ENCODE results near the gene CCDC148.

The CCDC148 gene

DNA sequence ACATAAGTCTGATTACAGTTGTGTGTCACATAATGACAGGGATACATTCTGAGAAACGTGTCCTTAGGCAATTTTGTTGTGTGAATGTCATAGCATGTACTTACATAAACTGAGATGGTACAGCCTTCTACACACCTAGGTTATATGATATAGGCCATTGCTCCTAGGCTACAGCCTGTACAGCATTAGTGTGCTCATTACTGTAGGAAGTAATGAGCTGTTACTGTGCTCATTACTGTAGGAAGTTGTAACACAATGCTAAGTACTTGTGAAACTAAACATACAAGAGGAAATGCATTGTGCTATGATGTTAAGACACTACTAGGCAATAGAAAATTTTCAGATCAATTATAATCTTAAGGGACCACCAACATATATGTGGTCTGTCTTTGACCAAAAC is 282.1 kb downstream of the CCDC148 start:
- DNase-seq (ENCODE audit: low read depth in 2 of 2), result no peak

DNA sequence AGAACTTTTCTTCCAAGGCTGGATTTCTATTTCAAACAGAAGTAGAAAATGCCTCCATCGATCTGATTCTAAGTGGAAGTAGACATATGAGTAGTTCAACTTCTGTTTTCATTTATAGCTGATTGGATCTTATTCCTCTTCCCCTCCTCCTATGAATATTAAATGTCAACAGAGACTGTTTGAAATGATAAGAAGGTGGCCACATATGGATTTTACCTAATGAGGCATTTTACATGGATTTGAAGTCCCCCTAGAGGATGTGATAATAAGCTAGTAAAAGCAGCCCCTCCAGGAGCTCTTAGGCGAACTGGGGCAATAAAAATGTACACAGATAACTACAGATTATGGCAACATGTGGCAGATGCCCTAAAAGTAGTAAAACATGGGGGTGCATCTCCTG is 283.8 kb downstream of the CCDC148 start:
- DNase-seq (ENCODE audit: low read depth in 2 of 2), result no peak

DNA sequence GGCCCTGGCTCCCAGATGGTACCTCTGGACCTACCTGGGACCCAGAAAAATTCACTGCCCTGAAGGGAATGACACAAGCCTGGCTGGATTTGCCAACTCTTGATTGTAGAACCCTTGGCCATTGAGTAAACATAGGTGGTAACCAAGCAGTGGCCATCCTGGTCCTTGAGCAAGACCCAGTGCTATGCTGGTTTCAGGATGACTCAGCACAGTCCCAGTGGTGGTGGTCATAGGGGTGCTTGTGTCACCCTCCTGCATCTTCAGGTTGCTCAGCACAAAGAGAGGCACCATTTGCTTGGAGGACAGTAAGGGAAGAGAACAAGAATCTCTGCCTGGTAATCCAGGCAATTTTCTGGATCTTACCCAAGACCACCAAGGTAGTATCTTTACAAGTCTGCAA is 302.0 kb downstream of the CCDC148 start:
- DNase-seq (ENCODE audit: low read depth in 2 of 2), result no peak

DNA sequence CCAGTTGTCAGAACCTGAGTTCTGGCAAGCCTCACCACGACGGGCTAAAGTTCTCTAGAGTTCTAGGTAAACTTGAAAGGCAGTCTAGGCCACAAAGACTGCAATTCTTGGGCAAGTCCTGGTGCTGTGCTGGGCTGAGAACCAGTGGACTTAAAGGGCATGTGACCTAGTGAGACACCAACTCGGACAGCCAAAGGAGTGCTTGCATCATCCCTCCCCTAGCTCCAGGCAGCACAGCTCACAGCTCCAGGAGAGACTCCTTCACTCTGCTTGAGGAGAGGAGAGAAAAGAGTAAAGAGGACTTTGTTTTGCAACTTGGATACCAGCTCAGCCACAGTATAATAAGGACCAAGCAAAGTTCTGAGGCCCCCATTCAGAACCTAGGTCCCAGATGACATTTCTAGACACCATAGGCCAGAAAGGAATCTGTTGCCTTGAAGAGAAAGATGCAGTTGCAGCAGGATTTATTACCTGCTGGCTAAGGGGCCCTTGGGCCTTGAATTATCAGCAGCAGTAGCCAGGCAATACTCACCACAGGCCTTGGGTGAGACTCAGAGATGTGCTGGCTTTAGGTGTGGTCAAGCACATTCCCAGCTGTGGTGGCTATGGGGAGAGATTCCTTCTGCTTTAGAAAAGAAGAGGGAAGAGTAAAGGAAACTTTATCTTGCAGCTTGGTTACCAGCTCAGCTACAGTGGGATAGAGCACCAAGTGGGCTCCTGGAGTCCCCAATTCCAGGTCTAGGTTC is 303.1 kb downstream of the CCDC148 start:
- no peak for DNase-seq (ENCODE audit: low read depth in 2 of 2)

DNA sequence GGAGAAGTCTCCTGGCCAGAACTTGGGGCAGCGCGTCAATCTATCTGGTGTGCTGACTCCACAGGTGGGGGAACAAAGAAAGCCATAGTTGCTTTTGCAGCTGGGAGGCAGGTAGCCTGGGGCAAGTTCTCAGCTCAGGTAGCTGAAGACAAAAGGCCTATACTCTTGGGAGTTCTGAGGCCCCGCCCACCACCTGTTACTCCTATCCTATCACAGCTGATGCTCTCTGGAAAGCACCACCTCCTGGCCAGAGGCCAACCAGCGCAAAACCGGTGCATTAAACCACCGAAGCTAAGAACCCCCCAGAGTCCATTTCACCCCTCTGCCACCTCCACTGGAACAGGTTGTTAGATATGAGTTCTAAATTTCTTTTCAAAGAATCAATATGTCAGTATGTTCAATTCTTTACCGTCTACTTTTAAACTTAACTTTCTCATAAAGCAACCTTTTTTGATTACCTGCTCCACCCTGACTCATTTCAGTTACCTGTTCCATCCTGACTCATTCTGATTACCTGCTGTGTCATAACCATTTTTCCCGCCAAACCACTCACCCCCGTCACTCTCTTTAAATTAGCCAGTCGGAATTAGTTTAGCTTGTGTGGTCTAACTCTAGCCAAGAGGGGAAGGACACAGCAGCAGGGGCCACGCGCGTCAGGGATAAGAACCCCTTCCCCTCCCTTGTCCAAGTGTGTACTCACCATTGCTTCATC is 311.5 kb downstream of the CCDC148 start:
- DNase-seq (ENCODE audit: low read depth in 2 of 2), result no peak

DNA sequence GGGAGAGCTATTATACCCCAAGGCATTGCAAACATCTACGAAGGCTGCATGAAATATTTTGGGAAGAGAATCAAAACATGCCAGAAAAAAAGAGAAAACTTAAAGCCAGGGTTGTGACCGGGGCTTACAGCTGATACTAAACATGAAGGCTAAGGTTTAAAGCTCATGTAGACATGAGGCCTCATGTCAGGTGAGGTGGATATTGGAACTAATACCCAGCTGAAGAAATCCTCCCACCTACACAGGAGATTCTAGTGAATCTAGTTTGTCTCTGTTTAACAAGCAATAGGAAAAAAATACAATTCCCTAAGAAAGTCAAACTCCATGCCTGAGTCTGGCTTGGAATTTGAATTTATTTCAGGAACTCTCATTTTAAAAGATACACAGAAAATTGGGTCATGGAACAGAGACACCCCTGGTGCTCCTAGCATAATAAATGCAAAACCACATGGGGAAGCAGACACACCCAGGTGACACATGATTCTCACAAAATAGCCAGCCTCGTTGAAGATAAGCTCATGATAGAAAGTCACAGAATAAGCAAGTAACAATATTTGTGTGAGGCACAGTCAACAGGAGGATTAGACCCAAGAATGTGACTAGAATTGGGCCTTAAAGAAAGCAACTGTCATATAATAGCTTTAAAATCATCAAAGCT is 312.7 kb downstream of the CCDC148 start:
- DNase-seq (ENCODE audit: low read depth in 2 of 2), result no peak

DNA sequence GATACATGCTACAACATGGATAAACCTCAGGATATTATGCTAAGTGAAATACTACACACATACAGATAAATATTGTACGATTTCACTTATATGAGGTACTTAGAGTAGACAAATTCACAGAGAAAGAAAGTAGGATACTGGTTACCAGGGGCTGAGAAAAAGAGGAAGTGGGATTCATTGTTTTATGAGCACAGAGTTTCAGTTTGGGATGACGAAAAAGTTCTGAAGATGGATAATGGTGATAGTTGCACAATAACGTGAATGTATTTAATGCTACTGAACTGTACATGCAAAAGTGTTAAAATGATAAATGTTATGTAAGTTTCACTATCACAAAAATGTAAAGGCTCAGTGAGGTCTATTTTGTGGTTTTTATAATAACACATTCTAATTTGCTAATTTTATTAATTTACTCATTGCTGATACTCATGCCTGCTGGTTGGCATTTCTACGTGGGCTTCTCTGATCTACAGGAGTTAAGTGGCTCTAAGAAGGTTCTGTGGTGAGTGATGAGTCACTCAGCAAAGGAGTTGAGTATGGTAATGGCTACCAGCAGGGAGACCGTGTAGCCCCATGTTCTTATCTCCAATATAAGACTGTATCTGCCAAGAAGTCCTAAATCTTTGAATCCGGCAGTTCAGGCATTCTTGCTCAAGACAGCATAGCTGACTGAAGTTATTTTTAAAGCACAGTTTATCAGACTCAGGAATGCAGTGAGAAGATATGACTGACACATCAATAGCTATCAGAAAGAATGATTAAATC is 313.8 kb downstream of the CCDC148 start:
- no peak for DNase-seq (ENCODE audit: low read depth in 2 of 2)

DNA sequence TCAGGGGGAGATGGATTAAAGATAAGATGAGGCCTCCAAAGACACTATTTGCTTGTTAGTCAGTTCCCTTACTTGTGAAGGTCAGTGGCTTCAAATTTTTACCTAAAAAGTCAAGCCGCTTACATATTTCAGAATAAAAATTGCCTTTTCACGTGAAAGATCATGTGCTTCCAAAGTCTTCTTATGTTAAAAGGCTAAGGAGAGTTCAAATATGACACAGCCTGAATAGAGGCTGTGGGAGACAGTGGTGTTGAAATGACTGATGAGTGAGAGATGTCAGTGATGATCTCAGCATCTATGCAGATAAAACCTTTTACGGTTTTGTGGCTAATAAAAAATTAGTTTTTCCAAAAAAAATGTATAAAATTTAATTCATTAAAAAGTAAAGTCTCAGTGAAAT is 314.4 kb downstream of the CCDC148 start:
- DNase-seq (ENCODE audit: low read depth in 2 of 2), result no peak

DNA sequence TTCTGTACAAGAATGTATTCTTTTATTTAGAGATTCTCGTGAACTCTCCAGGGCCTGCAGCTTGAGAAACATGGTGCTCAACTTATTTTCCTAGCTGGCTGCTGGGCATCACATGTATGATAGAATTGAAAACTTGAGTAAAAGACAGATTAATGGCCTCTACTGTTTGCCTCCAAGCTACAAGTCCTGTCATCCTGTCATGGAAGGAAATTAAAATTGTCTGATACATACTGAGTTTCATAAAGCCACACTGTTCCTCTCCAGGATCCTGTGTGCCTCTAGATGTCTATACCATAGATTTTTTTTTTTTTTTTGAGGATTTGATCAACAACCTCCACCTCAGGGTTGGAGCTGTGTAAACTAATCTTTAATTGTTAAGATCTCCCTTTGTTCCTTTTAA is 316.4 kb downstream of the CCDC148 start:
- DNase-seq (ENCODE audit: low read depth in 2 of 2), result no peak

DNA sequence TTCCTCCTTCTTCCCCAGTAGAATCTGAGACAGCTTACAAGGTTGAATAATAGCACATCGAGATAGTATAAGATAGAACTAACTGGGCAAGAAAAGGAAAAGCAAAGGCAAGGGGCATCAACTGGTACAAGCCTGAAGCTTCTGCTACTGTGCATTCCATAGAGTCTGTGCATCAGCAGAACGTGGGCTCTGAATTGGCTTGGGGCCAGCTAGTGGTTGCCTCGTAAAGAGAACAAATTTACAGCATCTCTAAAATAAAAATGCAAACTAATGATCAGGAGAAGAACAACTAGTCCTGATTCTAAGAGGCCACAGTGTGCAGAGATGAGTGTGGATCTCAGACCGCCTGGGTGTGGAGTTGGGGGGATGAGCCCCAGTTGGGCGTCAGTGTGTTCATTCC is 318.3 kb downstream of the CCDC148 start:
- DNase-seq (ENCODE audit: low read depth in 2 of 2), result no peak

DNA sequence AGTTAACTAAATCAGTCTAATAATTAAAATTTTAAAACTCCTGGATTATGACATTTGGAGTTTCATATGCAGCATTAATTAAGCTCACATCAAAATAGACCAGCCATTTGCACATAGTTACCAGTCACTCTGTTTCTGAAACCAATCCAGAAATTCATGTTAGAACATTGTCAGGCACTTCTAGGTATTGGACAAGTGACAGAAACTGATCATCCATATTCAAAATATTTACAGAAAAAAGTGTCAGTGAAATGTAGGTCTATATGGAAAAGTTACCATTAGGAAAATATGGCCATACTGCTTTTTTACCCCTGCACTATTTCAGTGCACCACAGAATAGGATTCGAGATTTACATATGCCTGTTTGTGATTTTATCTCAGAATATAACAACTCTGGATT is 321.5 kb downstream of the CCDC148 start:
- DNase-seq (ENCODE audit: low read depth in 2 of 2), result no peak

DNA sequence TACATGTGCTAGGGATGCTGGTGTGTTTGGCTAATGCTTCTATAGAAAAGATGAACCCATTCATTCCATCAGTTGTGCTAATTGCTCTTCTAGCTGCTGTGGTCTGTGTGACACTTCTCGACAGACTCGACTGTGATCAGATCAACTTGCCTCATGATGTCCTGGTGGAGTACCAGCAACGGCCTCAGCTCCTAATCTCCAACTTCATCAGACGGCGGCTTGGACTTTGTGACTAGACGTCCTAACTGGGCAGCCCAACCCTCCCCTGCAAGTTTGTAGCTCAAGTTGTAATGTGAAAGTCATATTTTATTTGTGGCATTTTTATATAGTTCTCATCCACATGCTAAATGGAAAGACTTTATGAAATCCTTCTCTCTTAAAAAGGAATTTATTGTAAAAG is 321.9 kb downstream of the CCDC148 start:
- no peak for DNase-seq (ENCODE audit: low read depth in 2 of 2)

DNA sequence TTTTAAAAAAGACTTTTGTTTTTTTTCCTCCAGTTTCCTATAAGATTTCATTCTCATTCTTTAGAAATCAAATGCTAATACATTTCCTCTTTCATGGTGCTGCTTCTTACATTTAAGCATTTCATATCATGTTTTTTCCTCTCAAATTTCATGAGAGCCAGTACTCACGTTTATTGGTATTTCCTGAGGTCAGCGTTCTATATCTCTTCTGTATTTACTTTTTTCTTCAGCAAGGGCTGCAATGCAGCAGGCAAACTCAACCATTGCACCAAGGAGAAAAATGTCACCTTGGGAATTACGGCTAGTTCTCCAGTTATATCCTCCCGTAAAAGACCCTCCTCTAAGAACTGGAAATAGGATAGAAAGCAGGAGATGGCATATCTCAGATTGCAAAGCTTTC is 322.5 kb downstream of the CCDC148 start:
- no peak for DNase-seq (ENCODE audit: low read depth in 2 of 2)

DNA sequence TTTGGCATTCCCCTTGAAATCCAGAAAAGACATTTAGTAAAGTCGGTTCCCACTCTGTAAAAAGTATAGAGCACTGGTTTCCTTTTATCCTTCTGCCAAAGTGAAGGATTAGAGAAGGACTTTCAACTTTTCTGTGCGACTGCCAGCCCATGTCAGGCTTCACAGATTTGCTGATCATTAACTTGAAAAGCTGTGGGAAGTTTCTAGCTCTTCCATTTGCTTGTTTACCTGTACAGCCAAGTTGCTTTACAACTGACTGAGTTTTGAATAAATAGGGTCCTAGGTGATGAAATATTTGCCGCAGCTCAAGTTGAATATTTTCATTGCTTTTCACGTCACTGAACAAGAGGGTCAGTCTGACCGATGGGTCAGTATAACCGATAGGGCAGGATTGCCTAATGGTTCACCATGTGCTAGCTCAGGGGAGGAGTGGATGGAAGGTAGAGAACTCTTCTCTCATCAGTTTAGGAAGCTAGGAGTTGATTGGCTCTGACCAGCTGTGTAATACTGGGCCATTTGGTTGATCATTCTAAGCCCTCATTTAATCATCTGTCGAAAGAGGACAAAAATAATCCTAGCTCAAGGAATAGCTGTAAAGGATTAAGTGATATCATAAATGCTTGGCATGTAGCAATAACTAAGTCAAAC is 324.5 kb downstream of the CCDC148 start:
- no peak for DNase-seq (ENCODE audit: low read depth in 2 of 2)

DNA sequence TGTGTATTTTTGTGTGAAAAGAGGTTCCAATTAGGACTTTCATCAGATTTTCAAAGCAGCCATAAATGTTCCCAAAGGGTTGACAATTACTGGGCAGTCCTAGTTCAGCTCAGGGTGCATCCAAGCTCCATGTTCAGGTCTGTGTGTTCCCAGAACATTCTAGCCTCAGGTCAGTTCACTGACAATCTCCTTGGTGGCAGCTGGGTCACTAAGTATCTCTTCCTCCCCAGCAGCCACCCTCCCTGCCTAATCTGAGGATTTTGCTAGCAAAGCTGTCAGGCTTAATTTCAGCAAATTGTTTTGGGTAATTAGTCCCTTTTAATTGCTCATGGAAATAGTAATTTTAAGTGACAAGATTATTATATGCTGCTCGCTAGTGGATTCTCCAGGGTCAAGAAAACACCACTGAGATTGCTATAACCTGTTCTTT is 325.1 kb downstream of the CCDC148 start:
- no peak for DNase-seq (ENCODE audit: low read depth in 2 of 2)

DNA sequence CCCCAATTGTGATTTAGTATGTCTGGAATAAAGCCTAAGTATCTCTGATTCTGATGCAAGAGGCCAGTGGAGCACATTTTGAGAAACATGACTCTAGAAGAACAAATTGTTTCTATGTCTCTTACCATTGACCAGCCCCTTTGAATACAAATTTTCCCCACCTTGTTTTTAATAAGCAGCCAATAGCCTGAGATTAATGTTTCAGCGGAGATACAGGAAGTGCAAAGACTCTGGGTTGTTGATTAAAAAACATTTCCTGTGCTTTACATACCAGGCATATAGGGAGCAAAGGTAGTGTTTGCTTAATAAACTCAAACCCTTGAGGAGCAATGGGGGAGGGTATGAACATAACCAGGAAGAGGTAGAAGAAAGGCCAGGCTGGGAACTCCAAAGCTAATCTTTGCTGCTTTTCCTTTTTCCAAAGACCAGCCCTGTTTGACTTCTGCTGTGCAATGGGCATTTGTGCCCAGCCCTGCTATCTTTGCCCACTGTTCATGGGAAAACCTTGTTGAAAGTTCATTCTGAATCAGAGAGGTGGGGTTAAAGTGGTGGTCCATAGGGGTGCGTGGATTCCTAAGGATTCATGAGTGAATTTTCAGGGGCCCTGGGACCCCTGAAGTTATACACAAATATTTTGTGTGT is 325.6 kb downstream of the CCDC148 start:
- DNase-seq (ENCODE audit: low read depth in 2 of 2), result no peak

DNA sequence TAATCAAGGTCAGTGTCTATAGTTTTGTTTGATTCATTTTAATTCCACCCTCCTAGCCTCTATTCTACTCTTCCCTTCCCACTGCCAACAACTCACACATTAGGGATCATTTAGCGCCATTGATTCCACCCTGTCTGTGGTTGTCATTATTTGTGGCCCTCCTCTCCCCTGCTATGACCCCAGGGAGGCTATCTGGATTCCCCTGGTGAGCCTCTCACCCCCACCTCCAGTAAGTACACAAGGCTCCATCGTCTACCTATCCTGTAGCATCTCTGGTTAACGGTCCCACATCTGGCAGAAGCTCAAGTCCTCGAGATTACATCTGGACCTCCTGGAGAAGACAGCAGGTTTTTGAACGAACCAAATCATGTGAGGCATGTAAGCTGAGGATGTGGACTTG is 327.5 kb downstream of the CCDC148 start:
- no peak for DNase-seq (ENCODE audit: low read depth in 2 of 2)

DNA sequence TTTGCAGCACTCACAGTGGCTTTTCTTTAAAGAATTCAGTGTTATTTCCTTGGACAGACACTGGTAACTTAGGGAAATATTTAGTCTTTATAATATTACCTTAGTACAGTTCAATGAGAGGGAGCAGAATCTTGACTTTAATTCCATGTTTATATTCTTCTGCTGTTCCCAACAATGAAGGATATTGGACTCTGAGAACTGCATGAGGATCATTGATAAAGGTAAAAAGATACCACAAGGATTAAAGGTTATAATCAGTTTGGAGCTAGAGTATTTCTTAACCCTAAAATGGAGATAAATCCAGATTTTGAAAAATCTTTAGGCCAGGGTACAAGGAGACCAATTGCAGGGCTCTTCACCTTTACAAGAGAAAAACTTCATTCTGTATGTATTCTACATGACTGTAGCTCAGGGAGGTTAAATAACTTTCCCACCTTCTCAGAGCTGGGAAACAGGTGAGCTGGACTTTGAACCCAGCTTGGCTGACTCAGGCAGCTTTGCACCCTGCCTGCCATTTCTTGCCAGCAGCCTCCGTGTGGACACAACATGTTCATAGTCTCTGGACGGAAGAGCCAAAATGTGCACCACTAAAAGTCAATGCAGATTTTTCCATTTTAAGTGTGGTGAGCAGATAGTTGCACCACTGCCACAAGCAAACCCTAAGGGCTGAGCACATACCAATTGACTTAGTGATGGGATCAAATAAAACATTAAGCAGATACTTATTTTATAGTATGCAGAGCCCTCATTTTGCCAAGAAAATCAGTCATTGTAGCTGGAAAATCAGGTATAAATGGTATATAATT is 328.2 kb downstream of the CCDC148 start:
- DNase-seq (ENCODE audit: low read depth in 2 of 2), result no peak

DNA sequence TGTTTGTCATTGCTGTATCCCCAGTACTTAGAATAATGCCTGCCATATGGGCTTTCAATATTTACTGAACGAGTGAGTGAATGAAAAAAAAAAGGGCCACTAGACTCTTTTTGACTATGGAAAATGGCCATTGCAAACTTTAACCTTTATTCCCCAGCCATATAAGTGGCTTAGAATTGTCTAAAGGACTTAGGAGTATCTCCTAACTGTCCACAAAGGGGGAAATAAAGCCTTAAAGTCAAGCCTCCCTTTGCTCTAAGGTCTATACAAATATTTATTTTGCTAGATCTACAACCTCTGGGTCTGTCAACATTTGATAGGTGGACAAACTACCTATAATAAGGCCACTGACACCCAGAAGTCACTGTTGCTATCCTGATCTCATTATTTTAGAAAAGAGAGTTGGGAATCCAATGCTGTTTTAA is 329.2 kb downstream of the CCDC148 start:
- no peak for DNase-seq (ENCODE audit: low read depth in 2 of 2)

DNA sequence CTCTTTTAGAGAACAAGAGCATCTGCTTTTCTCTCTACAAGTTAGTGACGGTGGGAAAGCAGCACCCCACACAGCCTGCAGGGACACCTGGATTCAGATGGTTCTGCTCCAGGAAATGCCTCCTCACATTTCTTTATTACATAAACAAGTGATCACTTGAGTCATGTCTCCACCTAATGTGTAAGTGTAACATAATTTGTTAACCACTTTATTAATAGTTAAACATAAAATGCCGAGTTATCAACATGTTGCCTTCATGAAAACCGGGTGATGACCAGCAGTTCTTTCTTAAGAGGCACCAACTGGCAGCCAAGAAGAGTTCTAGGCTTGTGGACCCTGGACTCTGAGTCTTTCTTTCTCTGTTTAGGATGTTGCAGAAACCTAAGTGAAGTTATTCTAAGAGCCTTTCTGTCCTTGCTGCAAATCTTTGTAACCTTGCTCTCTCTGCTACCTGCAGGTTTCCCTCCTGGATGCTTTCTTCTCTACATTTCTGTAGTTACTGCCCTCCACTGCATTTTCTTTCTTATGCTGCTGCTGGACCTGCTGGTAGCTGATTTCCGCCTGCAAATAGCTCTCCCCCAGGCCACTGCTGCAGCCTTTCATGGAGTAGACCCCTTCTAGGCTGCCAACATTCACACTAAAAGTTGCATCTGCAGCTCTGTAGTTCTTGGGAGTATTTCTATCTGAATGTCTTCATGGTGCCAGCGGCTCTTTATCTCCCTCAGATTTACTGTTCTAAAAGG is 330.6 kb downstream of the CCDC148 start:
- DNase-seq (ENCODE audit: low read depth in 2 of 2), result no peak
